H1 (cell line): ENCODE results near the gene CHCHD3.

Experiments used
- POLR2A ChIP-seq, 2 experiments: IDR thresholded peaks; 1 replicate in 1 of 2; 2 replicates in 1 of 2; pipeline ENCODE4 v1.6.1; 2011; ENCODE audit warnings: low read depth in 2 of 2, low read length in 2 of 2, mild to moderate bottlenecking in 2 of 2; ENCODE audit errors: control extremely low read depth in 1 of 2
- RFX5 ChIP-seq: IDR thresholded peaks from 2 replicates; pipeline ENCODE4 v1.6.1; 2011; ENCODE audit warnings: low read depth, low read length, improper control_type of control experiment, borderline replicate concordance
- TEAD4 ChIP-seq: IDR thresholded peaks from 2 replicates; pipeline ENCODE4 v1.6.1; 2012; ENCODE audit warnings: low read depth, low read length, inconsistent platforms, mixed read lengths
- TF ChIP-seq, protein P1 (sequence below), 3 experiments: IDR thresholded peaks; 1 replicate in 2 of 3; 2 replicates in 1 of 3; pipeline versions ENCODE4 v1.5.1 to v1.6.1; 2011; ENCODE audit warnings: low read length in 3 of 3, mild to moderate bottlenecking in 3 of 3, inconsistent platforms in 2 of 3, low read depth in 1 of 3, moderate library complexity in 1 of 3; ENCODE audit not compliant: insufficient read depth in 1 of 3; ENCODE audit errors: control extremely low read depth in 1 of 3
- TF ChIP-seq, protein P2 (sequence below): IDR thresholded peaks from 2 replicates; pipeline ENCODE4 v1.6.1; 2011; ENCODE audit warnings: low read length, improper control_type of control experiment

DNA sequence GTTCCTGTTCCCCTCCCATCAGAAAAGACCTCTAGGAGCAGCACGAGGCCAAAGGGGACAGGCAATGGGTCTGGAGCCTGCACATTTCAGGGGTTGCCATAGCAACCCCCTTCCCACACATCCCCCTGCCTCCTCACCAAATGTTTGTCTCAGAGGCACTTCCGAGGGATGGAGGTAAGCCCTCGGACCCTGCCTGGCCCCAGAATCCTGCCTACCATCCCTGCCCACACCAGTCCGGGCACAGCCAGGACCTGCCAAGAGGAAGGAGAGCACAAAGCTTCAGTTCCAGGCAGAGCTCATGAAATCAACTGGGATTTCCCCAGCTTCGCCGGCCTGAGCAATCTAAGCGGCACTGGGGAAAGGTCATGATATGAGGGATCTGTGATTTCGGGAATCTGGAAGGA lies 330.6 kb downstream of the CHCHD3 start:
- TF ChIP-seq, protein P1, sequence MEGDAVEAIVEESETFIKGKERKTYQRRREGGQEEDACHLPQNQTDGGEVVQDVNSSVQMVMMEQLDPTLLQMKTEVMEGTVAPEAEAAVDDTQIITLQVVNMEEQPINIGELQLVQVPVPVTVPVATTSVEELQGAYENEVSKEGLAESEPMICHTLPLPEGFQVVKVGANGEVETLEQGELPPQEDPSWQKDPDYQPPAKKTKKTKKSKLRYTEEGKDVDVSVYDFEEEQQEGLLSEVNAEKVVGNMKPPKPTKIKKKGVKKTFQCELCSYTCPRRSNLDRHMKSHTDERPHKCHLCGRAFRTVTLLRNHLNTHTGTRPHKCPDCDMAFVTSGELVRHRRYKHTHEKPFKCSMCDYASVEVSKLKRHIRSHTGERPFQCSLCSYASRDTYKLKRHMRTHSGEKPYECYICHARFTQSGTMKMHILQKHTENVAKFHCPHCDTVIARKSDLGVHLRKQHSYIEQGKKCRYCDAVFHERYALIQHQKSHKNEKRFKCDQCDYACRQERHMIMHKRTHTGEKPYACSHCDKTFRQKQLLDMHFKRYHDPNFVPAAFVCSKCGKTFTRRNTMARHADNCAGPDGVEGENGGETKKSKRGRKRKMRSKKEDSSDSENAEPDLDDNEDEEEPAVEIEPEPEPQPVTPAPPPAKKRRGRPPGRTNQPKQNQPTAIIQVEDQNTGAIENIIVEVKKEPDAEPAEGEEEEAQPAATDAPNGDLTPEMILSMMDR (IDR thresholded peaks at IDR 0.05; ENCODE audit: control extremely low read depth in 1 of 3, insufficient read depth in 1 of 3, low read depth in 1 of 3, low read length in 3 of 3): no peak
- TF ChIP-seq RFX5 (no peak), POLR2A (IDR thresholded peaks at IDR 0.05; ENCODE audit: control extremely low read depth in 1 of 2, low read depth in 2 of 2, low read length in 2 of 2) (no peak), TEAD4 (no peak)
- TF ChIP-seq, protein P2, sequence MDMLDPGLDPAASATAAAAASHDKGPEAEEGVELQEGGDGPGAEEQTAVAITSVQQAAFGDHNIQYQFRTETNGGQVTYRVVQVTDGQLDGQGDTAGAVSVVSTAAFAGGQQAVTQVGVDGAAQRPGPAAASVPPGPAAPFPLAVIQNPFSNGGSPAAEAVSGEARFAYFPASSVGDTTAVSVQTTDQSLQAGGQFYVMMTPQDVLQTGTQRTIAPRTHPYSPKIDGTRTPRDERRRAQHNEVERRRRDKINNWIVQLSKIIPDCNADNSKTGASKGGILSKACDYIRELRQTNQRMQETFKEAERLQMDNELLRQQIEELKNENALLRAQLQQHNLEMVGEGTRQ: no peak
